GM21619 (cell line): Measurements from ENCODE around the gene TSEN54.
"Not testable (repeated sequence)": the region's sequence is repeated elsewhere in the genome, so short reads cannot be mapped to it uniquely, and the experiment has no call there.

Experiments
- ATAC-seq: cut with Tn5 transposase; IDR thresholded peaks from one replicate; pipeline ENCODE4 v1.9.1; 2021; ENCODE audit not compliant: unreplicated experiment

The TSEN54 gene

GRCh38 chr17:75516255-75516618 is at the start of gene TSEN54:
TSEN54 (plus strand) TSS chr17:75516528; CDS start chr17:75516561, 33 bp downstream.
- peak; percentile 66 for ATAC-seq

GRCh38 chr17:75468291-75468754 is 48.0 kb upstream of the TSEN54 start:
- ATAC-seq: no peak

GRCh38 chr17:75468779-75469373 is 47.5 kb upstream of the TSEN54 start:
- no peak for ATAC-seq

GRCh38 chr17:75471207-75471606 is 45.1 kb upstream of the TSEN54 start:
- no peak for ATAC-seq

- ATAC-seq: no peak
Observed at GRCh38 chr17:75472119-75472518, 44.2 kb upstream of the TSEN54 start.

GRCh38 chr17:75473246-75473645 is 43.1 kb upstream of the TSEN54 start:
- ATAC-seq: no peak

GRCh38 chr17:75474736-75475135 is 41.6 kb upstream of the TSEN54 start:
- no peak for ATAC-seq

GRCh38 chr17:75475144-75475835 is 41.0 kb upstream of the TSEN54 start:
- no peak for ATAC-seq

GRCh38 chr17:75475851-75476250 is 40.5 kb upstream of the TSEN54 start:
- no peak for ATAC-seq

- no peak for ATAC-seq
Observed at GRCh38 chr17:75476271-75476671, 40.1 kb upstream of the TSEN54 start.

GRCh38 chr17:75476752-75477489 is 39.4 kb upstream of the TSEN54 start:
- no peak for ATAC-seq

- ATAC-seq: not testable (repeated sequence)
Observed at GRCh38 chr17:75477490-75477862, 38.9 kb upstream of the TSEN54 start.

GRCh38 chr17:75478508-75478907 is 37.8 kb upstream of the TSEN54 start:
- ATAC-seq: no peak

GRCh38 chr17:75480281-75480680 is 36.0 kb upstream of the TSEN54 start:
- no peak for ATAC-seq

GRCh38 chr17:75481194-75482068 is 34.9 kb upstream of the TSEN54 start:
- ATAC-seq: no peak

GRCh38 chr17:75482098-75482942 is 34.0 kb upstream of the TSEN54 start:
- ATAC-seq: no peak

GRCh38 chr17:75485688-75486087 is 30.6 kb upstream of the TSEN54 start:
- no peak for ATAC-seq

- ATAC-seq: no peak
Observed at GRCh38 chr17:75486151-75486550, 30.2 kb upstream of the TSEN54 start.

- no peak for ATAC-seq
Observed at GRCh38 chr17:75486951-75487350, 29.4 kb upstream of the TSEN54 start.

GRCh38 chr17:75487351-75488070 is 28.8 kb upstream of the TSEN54 start:
- ATAC-seq: no peak
